GM18499 (cell line): Measurements from ENCODE around the gene SLC25A18.

Source experiments
- ATAC-seq: cut with Tn5 transposase; IDR thresholded peaks from one replicate; pipeline ENCODE4 v1.9.1; 2021; ENCODE audit warnings: moderate number of reproducible peaks; ENCODE audit not compliant: insufficient read depth, unreplicated experiment

The SLC25A18 gene

DNA sequence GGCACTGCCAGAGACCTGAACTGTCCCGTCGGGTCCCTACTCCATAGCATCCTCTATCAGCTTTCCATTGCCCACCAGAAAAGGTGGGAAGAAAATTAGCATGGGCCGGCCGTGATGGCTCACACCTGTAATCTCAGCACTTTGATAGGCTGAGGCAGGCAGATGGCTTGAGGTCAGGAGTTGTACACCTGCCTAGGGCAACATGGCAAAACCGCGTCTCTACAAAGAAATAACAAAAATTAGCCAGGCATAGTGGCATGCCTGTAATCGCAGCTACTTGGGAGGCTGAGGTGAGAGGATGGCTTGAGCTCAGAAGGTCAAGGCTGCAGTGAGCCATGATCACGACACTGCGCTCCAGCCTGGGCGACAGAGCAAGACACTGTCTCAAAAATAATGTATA is 3.5 kb downstream of the SLC25A18 start:
- no peak for ATAC-seq

DNA sequence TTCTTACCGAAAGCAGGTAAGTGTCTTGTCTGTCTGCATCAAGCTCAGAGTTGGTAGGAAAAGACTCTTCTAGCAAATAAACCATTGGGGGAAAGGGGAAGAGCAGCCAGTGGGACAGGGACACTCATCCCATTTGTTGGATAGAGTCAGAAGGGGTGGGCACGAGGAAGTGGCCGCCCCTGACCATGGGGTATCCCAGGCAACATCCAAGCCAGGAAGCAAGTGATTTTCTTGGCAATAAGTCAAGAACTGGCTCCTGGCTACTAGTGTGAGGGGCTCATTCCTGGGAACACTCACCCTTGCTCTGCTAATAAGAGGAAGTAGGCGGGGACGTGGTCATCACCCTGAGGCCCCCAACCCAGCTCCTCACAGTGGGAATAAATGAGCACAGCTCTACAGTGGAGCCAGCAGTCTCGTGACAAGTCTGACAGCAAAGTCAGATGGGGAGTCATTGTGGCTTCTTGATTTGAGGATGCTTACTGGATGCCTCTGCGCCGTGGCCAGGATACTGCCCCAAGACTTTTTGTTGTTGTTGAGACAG is 6.7 kb downstream of the SLC25A18 start:
- ATAC-seq = no peak

DNA sequence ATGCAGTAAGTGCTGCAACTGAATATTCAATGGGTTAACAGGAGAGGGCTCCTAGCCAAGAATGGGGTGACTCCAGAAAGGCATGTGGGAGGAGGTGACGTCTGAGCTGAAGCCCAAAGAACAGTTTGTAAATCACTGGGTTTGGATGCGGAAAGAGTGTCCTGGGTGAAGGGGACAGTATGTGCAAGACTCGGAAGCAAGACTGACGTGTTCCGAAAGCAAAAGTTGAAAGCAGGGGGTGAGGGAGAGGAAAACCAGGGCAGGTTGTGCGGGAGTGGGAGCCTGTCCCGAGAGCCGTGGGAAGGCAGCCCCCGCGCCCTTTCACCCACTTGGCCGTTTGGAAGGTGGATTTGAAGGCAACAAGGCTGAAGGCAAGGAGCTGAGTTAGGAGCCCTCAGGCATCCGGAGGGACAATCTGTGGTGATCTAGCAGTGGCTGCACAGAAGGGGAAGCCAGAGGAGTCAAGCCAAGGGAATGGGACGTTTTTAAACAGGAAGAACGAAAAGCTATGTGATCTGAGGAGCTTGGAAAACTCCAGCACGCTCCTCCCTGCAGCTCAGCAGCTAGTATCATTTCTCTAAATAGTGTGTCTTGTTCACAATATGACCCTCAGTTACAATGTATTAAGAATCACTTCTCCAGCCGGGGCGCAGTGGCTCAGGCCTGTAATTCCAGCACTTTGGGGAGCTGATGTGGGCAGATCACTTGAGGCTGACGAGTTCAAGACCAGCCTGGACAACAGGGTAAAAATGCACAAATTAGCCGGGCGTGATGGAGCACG is 7.7 kb downstream of the SLC25A18 start:
- ATAC-seq = no peak

DNA sequence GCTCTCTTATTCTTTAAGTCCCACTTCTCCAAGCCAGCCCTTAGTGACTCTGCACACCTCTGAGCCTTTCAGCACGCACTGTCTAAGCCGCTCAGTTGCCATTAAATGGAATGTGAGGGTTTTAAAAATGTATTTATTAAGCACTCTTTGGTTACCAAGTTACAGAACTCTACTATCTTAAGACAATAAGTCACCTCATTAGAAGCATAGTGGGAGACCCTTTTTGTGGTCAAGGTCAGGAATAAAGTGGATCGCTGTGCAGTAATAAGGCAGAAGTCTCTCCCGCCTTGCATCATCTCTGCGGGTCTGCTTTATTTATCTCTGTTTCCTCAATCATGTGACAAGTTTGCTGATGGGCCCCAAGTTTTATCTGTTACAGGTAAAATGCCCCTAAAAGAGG is 11.9 kb downstream of the SLC25A18 start:
- ATAC-seq = no peak

DNA sequence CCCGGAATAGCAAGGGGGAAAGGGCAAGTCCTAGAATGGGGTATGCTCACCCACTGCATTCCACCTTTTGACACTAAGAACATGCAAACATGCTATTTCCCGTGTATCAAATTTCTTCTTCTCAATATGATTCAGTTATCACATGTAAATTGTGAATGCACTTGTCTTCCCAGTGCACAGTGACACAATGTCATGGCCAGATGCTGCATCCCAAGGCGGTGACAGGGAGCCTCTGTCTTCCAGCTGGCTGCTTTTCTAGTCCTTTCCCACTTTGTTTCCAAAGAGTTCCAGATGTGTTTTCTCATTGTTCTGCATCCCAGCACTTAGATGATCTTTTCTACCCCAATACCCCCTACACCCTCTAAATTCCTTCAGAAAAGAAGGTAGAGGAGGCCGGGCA is 12.4 kb downstream of the SLC25A18 start:
- no peak for ATAC-seq

DNA sequence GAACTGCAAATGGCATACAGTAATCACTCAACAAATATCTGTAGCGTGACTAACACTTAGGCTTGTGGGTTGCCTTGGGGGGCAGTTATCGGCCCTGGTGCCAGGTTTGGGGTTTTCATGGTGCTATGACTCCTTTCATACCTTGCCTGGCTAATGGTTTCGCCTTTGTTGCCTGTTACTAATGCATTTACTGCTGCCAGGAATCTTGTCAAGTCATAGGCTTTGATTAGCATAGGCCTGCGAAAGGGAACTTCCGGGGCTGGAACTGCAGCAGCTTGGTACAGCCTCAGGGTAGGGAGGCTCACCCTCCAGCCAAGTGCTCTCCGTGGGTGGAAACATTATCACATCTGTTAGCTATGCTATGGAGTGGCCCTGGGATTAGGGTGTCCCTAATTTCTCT is 13.2 kb downstream of the SLC25A18 start:
- no peak for ATAC-seq

DNA sequence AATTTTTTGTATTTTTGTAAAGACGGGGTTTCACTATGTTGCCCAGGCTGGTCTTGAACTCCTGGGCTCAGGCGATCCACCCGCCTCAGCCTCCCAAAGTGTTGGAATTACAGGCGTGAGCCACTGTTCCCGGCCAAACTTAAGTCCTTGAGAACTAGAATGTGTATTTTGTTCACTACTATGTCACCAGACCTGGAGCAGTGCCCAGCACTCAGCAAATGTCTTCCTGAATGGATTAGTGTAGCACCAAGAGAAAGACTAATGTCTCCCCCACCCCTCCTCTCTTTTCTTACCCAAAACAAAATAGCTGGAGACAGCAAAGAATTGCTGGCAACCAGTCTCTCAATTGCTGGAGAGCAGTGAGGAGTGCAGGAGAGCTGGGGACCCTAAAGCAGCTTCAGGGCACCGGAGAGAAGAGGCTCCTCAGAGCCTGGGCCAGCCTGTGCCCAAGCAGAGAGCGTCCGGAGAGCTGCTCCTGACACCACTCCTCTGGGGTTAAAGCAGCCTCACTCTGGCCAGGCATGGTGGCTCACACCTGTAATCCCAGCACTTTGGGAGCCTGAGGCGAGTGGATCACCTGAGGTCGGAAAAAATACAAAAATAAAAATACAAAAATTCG is 14.9 kb downstream of the SLC25A18 start:
- ATAC-seq = no peak

DNA sequence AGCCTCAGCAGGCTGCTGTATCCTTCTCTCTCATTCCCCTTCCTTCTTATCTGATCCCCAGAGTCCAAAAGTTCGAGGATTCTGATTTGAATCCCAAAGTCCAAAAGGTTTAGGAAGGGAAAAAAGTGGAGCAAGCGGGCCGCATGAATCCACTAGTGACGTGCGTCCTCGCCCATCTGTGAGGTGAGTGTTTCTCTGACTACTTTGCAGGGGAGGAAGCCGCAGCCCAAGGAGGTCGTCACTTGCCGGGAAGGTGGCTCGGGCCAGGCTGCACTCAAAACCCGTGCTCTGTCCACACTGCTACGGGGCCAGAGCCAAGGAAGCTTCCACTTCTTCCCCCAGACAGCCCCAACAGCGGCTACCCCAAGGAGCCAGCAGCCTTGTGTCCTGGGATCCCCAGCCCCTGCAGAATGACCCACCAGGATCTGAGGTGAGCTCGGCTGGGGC is 16.3 kb downstream of the SLC25A18 start:
- no peak for ATAC-seq

DNA sequence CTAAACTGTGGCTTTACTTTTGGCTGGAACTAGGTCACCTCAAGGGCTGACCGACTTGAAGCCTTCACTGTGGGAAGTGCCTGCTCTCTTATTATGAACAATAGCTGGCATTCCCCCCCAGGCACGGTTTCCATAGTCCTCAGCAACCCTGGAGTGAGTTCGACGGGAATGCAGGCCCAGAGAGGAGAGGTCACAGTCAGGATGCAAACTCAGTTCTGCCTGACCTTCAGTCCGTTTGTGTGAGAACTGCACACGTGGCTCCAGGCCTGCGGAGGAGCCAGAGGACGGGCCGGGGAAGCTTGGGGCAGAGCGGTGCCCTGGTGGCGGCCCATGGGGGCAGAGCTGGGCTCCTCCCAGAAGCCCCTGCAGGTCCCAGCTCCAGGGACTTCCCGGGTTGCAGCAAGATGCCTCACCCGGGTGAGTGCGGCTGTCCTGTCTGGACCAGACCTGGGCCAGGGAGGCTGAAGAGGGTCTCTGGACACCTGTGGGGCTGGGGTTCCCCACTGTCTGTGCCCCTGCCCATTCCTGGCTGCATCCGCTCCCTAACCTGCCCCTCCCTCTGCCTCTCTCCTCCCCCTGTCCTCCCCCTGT is 17.2 kb downstream of the SLC25A18 start:
- ATAC-seq = no peak

DNA sequence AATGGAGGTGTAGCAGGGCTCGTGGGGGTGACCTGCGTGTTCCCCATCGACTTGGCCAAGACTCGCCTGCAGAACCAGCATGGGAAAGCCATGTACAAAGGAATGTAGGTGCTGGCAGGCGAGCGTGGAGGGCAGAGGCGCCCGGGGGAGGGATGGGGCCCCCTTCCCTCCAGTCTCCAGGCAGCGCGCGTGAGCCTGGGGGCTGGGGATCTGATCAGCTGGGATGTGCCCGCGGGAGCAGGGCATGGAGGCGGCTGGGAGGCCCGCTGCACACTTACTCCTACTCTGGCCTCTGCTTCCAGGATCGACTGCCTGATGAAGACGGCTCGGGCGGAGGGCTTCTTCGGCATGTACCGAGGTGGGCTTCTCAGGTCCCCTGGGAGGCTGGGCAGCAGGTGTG is 17.8 kb downstream of the SLC25A18 start:
- no peak for ATAC-seq

DNA sequence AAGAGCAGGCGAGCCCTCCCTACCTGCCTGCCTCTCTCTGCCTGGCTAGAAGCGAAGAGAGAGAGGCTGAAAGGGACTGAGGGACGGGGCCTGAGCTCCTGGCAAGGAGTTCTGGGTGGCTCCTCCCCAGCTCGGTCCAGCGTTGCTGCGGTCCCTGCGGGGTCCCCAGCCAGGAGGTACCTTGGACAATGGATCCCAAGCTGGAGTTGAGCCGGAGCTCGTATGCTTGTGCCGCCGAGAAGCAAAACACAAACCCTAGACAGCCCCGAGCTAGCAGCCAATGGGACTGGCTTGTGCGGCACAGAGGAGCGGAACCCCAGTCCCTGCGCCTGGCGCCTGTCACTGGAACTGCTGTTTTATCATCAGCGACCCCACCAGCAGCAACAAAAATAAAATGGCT is 18.3 kb downstream of the SLC25A18 start:
- ATAC-seq = no peak

DNA sequence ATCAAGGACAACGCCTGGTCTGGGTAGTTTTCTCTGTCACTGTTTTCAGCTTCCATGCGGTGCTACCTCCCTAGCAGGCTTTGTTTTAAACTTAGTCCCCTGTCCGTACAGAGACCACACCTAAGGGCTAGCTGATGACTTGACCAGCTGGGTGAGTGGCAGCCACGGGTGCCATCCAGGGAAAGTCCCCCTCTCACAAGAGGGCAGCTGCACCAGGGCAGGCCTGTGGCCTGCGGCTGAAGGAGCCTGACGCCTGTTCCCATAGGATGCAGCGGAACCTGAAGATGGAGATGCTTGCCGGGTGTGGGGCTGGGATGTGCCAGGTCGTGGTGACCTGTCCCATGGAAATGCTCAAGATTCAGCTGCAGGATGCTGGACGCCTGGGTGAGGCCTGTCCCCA is 19.9 kb downstream of the SLC25A18 start:
- ATAC-seq = no peak

DNA sequence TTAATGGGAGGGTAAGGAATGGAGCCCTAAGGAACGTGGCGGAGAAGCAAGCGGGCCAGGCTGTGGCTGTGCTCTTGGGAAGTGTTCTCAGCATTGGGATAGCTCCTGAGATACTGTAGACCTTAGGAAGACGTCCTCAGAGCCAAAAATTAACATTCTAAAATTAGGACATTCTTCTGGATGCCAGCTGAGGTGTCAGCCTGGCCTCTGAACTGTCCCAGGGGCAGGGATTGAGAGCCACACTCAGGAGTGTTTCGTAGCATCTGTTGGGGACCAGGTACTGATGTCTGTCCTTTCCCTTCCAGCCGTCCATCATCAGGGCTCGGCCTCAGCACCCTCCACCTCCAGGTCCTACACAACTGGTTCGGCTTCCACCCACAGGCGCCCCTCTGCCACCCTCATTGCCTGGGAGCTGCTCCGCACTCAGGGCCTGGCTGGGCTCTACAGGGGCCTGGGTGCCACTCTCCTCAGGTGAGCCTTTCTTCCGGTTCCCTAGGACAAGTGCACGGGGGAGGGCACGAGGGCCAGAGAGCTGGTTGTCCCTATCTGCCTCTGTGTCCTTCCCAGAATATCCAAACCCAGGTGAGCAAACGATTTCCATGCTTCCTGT is 23.6 kb downstream of the SLC25A18 start:
- ATAC-seq = no peak

DNA sequence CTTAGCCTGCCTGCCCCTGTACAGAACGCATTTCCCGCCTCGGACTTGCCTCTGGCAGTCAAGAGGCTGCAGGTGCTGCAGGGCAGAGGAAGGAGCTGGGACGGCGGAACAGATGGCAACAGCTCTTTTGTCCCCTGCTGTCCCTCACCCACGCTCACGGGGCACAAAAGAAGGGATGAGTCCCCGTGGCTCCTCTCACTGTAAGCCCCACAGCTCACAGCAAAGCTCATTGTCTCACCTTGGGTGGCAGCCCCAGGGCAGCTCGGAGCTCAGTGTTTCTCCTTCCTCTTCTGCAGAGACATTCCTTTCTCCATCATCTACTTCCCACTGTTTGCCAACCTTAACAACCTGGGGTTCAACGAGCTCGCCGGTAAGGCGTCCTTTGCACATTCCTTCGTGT is 24.3 kb downstream of the SLC25A18 start:
- ATAC-seq = no peak

DNA sequence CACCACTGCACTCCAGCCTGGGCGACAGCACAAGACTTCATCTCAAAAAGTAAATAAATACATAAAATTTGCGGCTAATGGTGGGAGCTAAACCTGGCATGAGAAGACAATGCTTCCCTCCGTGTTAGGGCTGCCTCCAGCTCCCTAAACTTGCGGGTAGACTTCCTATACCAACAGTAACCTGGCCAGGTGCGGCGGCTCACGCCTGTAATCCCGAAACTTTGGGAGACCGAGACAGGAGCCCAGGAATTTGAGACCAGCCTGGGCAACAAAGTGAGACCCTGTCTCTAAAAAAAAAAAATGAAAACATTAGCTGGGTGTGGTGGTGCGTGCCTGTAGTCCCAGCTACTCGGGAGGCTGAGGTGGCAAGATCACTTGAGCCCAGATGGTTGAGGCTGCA is 25.3 kb downstream of the SLC25A18 start:
- ATAC-seq = no peak

DNA sequence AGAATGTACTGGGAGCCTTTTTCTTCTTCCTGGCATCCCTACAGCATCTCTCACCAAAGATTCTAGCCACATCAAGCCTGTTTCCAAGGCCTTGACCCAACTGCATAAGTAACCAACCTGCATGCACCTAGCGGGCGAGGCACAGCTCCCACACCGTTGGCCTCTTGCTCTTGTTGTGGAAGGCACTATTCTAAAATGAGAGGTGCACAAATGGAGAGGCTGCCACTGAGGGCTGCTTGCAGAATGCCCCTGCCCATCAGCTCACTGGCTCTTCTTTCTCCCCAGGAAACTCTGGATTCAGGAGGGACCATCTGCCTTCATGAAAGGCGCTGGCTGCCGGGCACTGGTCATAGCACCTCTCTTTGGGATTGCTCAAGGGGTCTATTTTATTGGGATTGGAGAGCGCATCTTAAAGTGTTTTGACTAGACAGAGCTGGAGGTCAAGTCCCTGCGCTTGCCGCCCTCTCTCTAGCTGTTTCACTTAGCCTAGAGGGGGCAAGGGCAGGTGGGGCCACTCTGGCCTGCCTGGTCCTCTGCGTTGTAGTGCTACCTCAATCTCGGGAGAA is 26.6 kb downstream of the SLC25A18 start:
- no peak for ATAC-seq

DNA sequence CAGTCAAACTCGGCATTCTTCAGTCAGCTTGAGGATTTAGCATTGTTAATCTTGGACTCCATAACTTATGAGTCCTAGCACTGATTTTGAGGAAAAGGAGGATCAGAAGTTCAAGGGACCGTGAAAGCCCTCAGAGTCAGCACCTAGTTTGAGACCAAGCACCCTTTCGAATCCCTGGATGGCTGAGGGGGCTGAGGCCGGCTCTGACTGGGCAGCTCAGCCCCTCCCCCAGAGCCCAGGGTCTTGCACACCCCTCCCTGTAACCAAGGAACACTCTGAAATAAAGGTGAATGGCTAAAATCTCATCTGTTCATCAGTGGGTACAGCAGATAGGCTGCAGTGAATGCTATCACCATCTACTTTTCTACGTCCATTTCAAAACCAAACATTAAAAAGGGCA is 27.3 kb downstream of the SLC25A18 start:
- no peak for ATAC-seq

DNA sequence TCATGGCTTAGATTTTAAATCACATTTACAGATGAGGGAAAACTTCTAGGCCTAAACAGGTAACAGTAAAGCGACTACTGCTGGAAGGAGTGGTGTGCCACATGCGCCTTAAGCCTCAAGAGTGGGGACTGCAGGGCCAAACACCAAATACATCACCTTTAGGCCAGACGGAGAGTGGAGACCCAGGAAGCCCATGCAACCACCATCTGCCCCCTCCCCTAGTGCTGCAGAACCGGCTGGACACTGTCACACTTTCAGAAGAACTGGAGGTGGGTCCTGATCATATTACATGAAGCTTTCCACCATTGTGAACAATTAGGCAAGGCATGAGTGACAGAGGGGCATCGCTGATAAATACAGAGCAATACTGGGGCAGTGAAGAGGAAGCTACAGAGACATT is 28.9 kb downstream of the SLC25A18 start:
- no peak for ATAC-seq

DNA sequence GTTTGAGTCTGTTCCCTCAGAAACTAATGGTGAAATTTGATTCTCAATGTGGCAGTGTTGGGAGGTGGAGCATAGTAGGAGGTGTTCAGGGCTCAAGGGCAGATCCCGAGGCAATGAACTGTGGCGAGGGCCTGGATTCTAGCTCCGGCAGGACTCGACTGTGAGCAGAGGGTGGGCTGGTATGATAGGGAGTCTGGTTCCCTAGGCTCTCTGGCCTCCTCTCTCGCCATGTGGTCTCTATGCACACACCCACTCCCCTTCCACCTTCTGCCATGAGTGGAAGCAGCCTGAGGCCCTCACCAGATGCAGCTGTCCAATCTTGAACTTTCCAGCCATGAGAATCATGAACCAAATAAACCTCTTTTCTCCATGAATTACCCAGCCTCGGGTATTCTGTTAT is 32.9 kb downstream of the SLC25A18 start:
- no peak for ATAC-seq

DNA sequence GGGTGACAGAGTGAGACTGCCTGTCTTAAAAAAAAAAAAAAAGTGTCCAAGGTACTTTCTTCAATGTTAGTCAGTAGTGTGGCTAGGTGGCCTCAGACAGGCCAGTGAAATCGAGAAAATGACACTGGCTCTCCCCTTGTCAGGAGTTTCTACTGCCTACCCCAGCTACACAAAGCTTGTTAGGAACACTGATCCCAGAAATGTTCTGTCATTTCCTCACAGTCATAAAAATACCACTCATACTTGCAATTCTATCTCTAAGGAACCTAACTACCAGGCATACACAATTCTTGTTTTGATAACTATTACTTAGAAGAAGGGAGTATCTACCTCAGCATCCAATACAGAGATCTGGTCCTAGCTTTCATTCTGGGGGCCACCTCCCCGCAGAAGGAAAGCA is 33.9 kb downstream of the SLC25A18 start:
- no peak for ATAC-seq

DNA sequence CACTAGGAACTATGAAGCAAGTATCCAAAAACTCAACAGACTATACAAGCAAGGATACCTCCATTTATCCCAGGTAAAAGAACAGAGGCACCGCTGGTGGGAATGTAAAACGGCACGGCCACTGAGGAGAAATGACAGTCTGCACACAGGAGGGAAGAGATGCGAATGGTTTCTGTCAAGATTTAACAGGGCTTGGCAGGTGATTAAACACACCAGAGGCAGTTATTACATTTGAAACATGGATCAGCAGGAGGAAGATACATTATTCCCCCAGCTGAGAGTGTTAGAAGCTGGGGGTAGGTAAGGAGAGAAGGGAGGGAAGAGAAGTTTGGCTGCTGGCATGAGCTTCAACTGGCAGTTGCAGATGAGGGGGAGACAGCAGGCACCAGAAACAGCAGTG is 35.0 kb downstream of the SLC25A18 start:
- no peak for ATAC-seq
